ENCODE data around the gene SPHK2. TPM values are rescaled to one million over a fixed set of nuclear protein-coding genes. Genes with fewer than 3 reads are reported as not detected.

SPHK2 gene
- polyA plus RNA-seq, 3 donors = 15.9 to 24.6 (median 17.8) TPM

- no peak for DNase-seq (ENCODE audit: low read depth in 3 of 3, low spot score in 2 of 3)
These were observed 16.1 kb downstream of the SPHK2 start for GRCh38 chr19:48635263-48635965.

GRCh38 chr19:48635966-48636858 lies 16.9 kb downstream of the SPHK2 start:
- DNase-seq (ENCODE audit: low read depth in 3 of 3, low spot score in 2 of 3) = no peak

GRCh38 chr19:48636859-48637448 lies 17.6 kb downstream of the SPHK2 start, which contains the start of gene DBP:
TSS of gene DBP (minus strand) at chr19:48637379. CDS start at chr19:48636994, 385 bp downstream.
- DNase-seq (ENCODE audit: low read depth in 3 of 3, low spot score in 2 of 3) = no peak

GRCh38 chr19:48637449-48637947 lies 18.2 kb downstream of the SPHK2 start:
- DNase-seq (ENCODE audit: low read depth in 3 of 3, low spot score in 2 of 3) = peak; percentile 94 to 98 (median 98)

GRCh38 chr19:48637948-48638830 lies 18.9 kb downstream of the SPHK2 start:
- peak; percentile 79 to 92 (median 85) for DNase-seq (ENCODE audit: low read depth in 3 of 3, low spot score in 2 of 3)

- DNase-seq (ENCODE audit: low read depth in 3 of 3, low spot score in 2 of 3) = no peak
These were observed 19.6 kb downstream of the SPHK2 start for GRCh38 chr19:48638831-48639381.

GRCh38 chr19:48639483-48640375 lies 20.4 kb downstream of the SPHK2 start:
- no peak for DNase-seq (ENCODE audit: low read depth in 3 of 3, low spot score in 2 of 3)

GRCh38 chr19:48641850-48642249 lies 22.5 kb downstream of the SPHK2 start:
- no peak for DNase-seq (ENCODE audit: low read depth in 3 of 3, low spot score in 2 of 3)

GRCh38 chr19:48642862-48643261 lies 23.6 kb downstream of the SPHK2 start:
- no peak for DNase-seq (ENCODE audit: low read depth in 3 of 3, low spot score in 2 of 3)

- no peak for DNase-seq (ENCODE audit: low read depth in 3 of 3, low spot score in 2 of 3)
These were observed 25.0 kb downstream of the SPHK2 start for GRCh38 chr19:48644355-48644754.

- DNase-seq (ENCODE audit: low read depth in 3 of 3, low spot score in 2 of 3) = no peak
These were observed 25.7 kb downstream of the SPHK2 start for GRCh38 chr19:48644839-48645619.

GRCh38 chr19:48645620-48646000 lies 26.3 kb downstream of the SPHK2 start:
- no peak for DNase-seq (ENCODE audit: low read depth in 3 of 3, low spot score in 2 of 3)

GRCh38 chr19:48646001-48646721 lies 26.9 kb downstream of the SPHK2 start, which contains the start of gene CA11:
TSS of gene CA11 (minus strand) at chr19:48646187. CDS start at chr19:48645632, 555 bp downstream.
- no peak for DNase-seq (ENCODE audit: low read depth in 3 of 3, low spot score in 2 of 3)

GRCh38 chr19:48646722-48647216 lies 27.5 kb downstream of the SPHK2 start:
- DNase-seq (ENCODE audit: low read depth in 3 of 3, low spot score in 2 of 3) = no peak

- DNase-seq (ENCODE audit: low read depth in 3 of 3, low spot score in 2 of 3) = no peak
These were observed 28.8 kb downstream of the SPHK2 start for GRCh38 chr19:48648134-48648533.

- no peak for DNase-seq (ENCODE audit: low read depth in 3 of 3, low spot score in 2 of 3)
These were observed 31.8 kb downstream of the SPHK2 start for GRCh38 chr19:48650974-48651682.

GRCh38 chr19:48651683-48652048 lies 32.4 kb downstream of the SPHK2 start:
- DNase-seq (ENCODE audit: low read depth in 3 of 3, low spot score in 2 of 3) = no peak
